Glomerular endothelial cell (primary cell): ENCODE measurements around the gene RAP1GAP2. TPM values are rescaled to one million over a fixed set of nuclear protein-coding genes. Genes with fewer than 3 reads are reported as not detected.

ENCODE experiments used
- total RNA-seq: library from RNA; depleted of rRNA; stranded (reverse); fragments of >200 nt; gene quantifications from 2 replicates; pipeline ENCODE4 v1.2.3, GENCODE V29; 2015

The RAP1GAP2 gene
- total RNA-seq, 1 donor from 2014 or later = 5.1 TPM

Other genes starting within 250 kb of the RAP1GAP2 start
- gene PAFAH1B1, start 202.8 kb upstream of the RAP1GAP2 start, total RNA-seq = 57.7 and 87.5 TPM in 2 replicates
- 63.3 and 80.3 TPM in 2 replicates for gene CLUH, start 84.7 kb upstream of the RAP1GAP2 start, total RNA-seq
- gene CCDC92B, start 46.8 kb upstream of the RAP1GAP2 start, total RNA-seq = not detected in 2 replicates